NCI-H1694 (cell line): ENCODE data around the gene TAS2R43.
"Not testable (repeated sequence)": the region's sequence is repeated elsewhere in the genome, so short reads cannot be mapped to it uniquely, and the experiment has no call there.

ENCODE experiments used
- DNase-seq: peaks from one replicate; lab custom pipeline; 2025; lab: John Stamatoyannopoulos, UW

The TAS2R43 gene

GRCh38 chr12:11059784-11060183, 32.3 kb downstream of the TAS2R43 start:
- no peak for DNase-seq

- no peak for DNase-seq
These were observed 33.1 kb downstream of the TAS2R43 start for GRCh38 chr12:11059041-11059440.

DNA sequence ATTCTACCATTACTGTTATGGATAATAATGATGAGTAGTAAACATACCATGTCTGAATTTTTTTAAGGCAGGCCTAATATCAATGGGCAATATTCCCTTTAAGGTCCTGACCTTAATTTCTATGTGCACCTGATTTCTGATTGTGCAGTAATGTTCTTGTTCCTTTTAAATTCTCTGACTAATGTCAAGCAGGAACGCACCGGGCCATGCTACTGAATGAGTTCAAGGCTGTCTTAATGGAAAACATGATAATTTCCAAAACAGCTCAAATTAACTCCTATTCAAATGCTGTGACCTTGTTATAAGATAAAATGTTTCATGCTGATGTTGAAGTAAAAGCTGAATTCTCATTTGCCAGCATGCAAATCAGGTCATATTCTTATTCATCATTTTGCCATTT, 36.8 kb downstream of the TAS2R43 start:
- no peak for DNase-seq

DNA sequence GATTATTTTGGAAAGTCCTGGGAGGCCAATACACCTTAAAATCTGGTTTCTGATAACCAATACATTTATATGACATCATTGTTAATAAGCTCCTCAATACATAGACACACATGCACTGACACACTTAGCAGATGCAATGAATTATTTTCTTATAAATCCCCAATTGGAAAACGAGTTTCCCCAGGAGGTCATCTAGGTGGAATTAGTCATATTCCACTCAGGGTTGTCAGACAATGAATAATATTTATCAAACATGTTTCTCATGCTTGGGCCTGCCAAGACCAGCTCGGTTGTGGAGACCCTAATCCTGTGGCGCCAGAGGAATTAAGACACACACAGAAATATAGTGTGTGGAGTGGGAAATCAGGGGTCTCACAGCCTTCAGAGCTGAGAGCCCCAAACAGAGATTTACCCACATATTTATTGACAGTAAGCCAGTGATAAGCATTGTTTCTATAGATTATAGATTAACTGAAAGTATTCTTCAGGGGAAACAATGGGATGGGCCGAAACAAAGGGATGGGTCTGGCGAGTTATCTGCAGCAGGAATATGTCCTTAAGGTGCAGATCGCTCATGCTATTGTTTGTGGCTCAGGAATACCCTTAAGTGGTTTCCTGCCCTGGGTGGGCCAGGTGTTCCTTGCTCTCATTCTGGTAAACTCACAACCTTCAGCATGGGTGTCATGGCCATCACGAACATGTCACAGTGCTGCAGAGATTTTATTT, 42.1 kb downstream of the TAS2R43 start:
- DNase-seq: not testable (repeated sequence)

- not testable (repeated sequence) for DNase-seq
These were observed 50.7 kb downstream of the TAS2R43 start for GRCh38 chr12:11041366-11041765.
